Thyroid gland (tissue), 4 donors: ENCODE data around the gene LMO1. TPM values are rescaled to one million over a fixed set of nuclear protein-coding genes. Genes with fewer than 3 reads are reported as not detected.

ENCODE experiments used
- DNase-seq, 2 donors: peaks; one replicate each; pipeline ENCODE4 v3.0.0-alpha.2; 2019
- H3K27ac ChIP-seq, 3 donors: fragments of 200-600 bp; sonication (generic); 1 replicate in 2 of 3; 2 replicates in 1 of 3; pipeline ENCODE4 v1.5.1; 2016 to 2019; ENCODE audit warnings: mild to moderate bottlenecking in 1 of 3, moderate library complexity in 1 of 3
- H3K27me3 ChIP-seq: fragments of 200-600 bp; sonication (generic); one replicate; pipeline ENCODE4 v1.5.1; 2019
- H3K36me3 ChIP-seq, 2 donors: fragments of 200-600 bp; sonication (generic); one replicate each; pipeline ENCODE4 v1.5.1; 2016 to 2019
- H3K4me1 ChIP-seq, 2 donors: fragments of 200-600 bp; sonication (generic); one replicate each; pipeline ENCODE4 v1.5.1; 2017 to 2019
- H3K4me3 ChIP-seq, 3 donors: fragments of 200-600 bp; sonication (generic); replicated peaks in 1 of 3; 1 replicate in 2 of 3; 2 replicates in 1 of 3; pipeline ENCODE4 v1.5.1; 2016; ENCODE audit warnings: mild to moderate bottlenecking in 1 of 3
- H3K9me3 ChIP-seq: fragments of 200-600 bp; sonication (generic); one replicate; pipeline ENCODE4 v1.5.1; 2017
- POLR2A ChIP-seq, 2 donors: fragments of 450-650 bp; IDR thresholded peaks; one replicate each; pipeline ENCODE4 v1.6.1; 2017; ENCODE audit warnings: antibody characterized with exemption in 2 of 2, mild to moderate bottlenecking in 2 of 2, moderate library complexity in 1 of 2
- WGBS, 2 donors: methylation state at CpG; one replicate each; pipeline ENCODE4 v1.1.5; 2017; 5-methylcytosine and 5-hydroxymethylcytosine counted together
- intact Hi-C: fragments of 100-400 bp; cut with DNase I; formaldehyde crosslinking; loops from one replicate; pipeline ENCODE4 v1.15.1; 2023
- total RNA-seq, 4 donors: library from RNA; depleted of rRNA; stranded (reverse); fragments of >200 nt; gene quantifications; one replicate each; pipeline ENCODE4 v1.2.3, GENCODE V29; 2016
- TF ChIP-seq, protein P1 (sequence below), 6 experiments: fragments of 200-600 bp in 3 of 6; fragments of 450-650 bp in 3 of 6; sonication (generic) in 3 of 6; IDR thresholded peaks; one replicate each; pipeline ENCODE4 v1.5.1; 2016 to 2019; ENCODE audit warnings: antibody characterized with exemption in 6 of 6, mild to moderate bottlenecking in 2 of 6, inconsistent platforms in 1 of 6, moderate library complexity in 1 of 6

Gene LMO1
- total RNA-seq, 4 donors from 2014 or later = 0.59 TPM; not detected in 3

DNA sequence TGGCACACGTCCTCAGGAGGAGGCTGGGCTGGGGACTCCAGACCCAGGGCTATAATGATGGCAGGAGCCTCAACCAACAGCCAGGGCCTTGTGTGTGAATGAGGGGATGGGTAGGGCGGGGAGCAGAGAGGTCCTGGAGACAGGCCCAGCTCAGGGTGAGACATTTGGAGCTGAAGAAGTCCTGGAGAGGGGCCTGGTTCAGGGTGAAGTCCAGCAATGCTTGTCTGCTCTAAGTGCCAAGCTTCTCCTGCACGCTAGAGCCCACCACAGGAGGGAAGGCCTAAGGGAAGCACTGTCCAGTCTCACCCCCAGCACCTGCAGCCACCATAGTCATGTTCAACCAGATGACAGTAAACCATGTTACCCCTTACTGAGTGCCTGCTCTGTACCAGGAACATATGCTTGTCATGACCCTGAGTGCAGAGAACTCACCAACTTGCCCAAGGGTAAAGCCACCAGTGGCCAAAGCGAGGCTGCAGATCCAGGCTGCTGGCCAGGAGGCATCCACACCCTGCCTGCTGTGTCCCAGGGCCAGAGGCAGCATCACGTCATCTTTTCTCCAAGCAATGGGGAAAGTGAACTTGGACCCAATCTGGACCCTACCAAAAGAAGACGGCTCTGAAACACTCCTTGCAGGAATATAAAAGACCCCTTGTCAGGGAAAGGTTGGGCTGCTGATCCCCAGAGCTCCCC is 24.0 kb downstream of the LMO1 start:
- H3K4me3 ChIP-seq = no peak overlapping the region
- no peaks in the 10 kb centered on the region for H3K36me3 ChIP-seq
- DNase-seq = no peak
- WGBS, 2 donors = 78 to 83% methylated on average over 6 of the region's 6 CpGs
- H3K4me1 ChIP-seq = no peaks in the 10 kb centered on the region
- intact Hi-C loops = no loop called here
- no peaks in the 10 kb centered on the region for H3K9me3 ChIP-seq
- TF ChIP-seq, protein P1, sequence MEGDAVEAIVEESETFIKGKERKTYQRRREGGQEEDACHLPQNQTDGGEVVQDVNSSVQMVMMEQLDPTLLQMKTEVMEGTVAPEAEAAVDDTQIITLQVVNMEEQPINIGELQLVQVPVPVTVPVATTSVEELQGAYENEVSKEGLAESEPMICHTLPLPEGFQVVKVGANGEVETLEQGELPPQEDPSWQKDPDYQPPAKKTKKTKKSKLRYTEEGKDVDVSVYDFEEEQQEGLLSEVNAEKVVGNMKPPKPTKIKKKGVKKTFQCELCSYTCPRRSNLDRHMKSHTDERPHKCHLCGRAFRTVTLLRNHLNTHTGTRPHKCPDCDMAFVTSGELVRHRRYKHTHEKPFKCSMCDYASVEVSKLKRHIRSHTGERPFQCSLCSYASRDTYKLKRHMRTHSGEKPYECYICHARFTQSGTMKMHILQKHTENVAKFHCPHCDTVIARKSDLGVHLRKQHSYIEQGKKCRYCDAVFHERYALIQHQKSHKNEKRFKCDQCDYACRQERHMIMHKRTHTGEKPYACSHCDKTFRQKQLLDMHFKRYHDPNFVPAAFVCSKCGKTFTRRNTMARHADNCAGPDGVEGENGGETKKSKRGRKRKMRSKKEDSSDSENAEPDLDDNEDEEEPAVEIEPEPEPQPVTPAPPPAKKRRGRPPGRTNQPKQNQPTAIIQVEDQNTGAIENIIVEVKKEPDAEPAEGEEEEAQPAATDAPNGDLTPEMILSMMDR (IDR thresholded peaks at IDR 0.05) = no peak
- TF ChIP-seq POLR2A (IDR thresholded peaks at IDR 0.05) = no peak
- no peak overlapping the region for H3K27ac ChIP-seq
- H3K27me3 ChIP-seq = no peaks in the 10 kb centered on the region

DNA sequence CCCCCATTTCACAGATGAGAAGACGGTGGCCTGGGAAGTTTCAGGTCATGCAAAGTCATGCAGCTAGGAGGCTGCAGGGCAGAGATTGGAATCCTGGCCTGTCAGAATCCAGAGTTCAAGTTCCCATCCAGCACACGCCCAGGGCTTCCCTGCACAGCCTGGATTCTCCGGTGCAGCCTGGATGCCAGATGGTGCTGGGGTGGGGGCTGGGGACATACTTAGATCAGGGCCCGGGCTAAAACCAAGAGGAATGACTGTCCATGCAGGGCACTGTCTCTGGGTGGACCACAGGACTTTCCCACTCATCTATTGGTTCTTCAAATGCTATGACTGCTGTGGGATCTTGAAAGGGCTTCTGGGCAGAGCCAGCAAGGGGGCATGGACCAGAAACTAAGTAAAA is 24.6 kb downstream of the LMO1 start:
- DNase-seq = no peak
- peaks cover 5 to 6% of the 10 kb centered on the region in 2 donors for H3K4me1 ChIP-seq
- TF ChIP-seq, protein P1 (IDR thresholded peaks at IDR 0.05) = no peak
- no peak for TF ChIP-seq POLR2A (IDR thresholded peaks at IDR 0.05)
- WGBS, 2 donors = 92 to 93% methylated on average over 4 of the region's 4 CpGs
- no peaks in the 10 kb centered on the region for H3K27me3 ChIP-seq
- H3K36me3 ChIP-seq = no peaks in the 10 kb centered on the region
- H3K4me3 ChIP-seq = no peak overlapping the region
- no peak overlapping the region for H3K27ac ChIP-seq
- no peaks in the 10 kb centered on the region for H3K9me3 ChIP-seq
- intact Hi-C loops = no loop called here

DNA sequence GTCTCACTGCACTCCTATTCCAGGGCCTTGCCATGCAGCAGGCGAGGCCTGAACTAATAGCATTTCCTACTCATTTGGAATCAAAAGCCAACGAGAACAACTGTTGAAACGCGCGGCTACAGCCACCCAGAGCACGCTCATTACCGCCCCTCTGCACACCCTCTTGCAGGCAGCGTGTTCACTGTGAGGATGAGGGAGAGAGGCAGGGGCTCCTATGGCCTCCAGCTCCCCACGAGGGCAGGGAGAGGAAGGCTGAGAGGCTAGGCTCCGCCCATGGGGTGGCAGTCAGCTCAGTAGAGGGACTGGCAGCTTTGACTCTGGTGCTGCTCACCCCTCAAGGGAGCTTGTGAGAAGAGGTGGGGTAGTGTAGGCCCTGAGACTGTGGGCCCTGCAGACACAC is 26.2 kb downstream of the LMO1 start:
- Histone ChIP-seq H3K27ac (no peak overlapping the region), H3K27me3 (no peaks in the 10 kb centered on the region), H3K36me3 (no peaks in the 10 kb centered on the region), H3K4me3 (no peak overlapping the region), H3K4me1 (peaks cover 18 to 20% of the 10 kb centered on the region in 2 donors), H3K9me3 (no peaks in the 10 kb centered on the region)
- TF ChIP-seq POLR2A (IDR thresholded peaks at IDR 0.05) = no peak
- TF ChIP-seq, protein P1 (IDR thresholded peaks at IDR 0.05) = no peak
- no peak for DNase-seq
- WGBS, 2 donors = 90 to 99% methylated on average over 5 to 10 of the region's 10 CpGs
- intact Hi-C loops = no loop called here

DNA sequence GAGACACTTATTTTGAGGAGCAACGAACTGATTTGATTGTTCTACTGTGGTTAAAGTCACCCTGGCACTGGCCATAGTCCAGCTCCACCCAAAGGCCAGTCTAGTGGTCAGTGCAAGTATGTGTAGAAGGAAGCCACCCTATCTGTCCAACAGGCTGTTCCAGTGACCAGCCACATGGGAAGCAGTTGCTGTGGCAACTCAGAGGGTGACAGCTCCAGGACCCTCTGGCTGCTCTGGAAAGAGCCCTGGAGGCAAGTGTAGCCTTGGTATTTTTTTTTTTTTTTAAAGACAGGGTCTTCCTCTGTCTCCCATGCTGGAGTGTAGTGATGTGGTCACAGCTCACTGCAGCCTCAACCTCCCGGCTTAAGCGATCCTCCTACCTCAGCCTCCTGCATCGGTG is 27.8 kb downstream of the LMO1 start:
- no peaks in the 10 kb centered on the region for H3K36me3 ChIP-seq
- DNase-seq = no peak
- H3K27me3 ChIP-seq = no peaks in the 10 kb centered on the region
- no peak overlapping the region for H3K27ac ChIP-seq
- WGBS, 2 donors = 90 to 92% methylated on average over 4 of the region's 4 CpGs
- TF ChIP-seq, protein P1 (IDR thresholded peaks at IDR 0.05) = no peak
- no peaks in the 10 kb centered on the region for H3K9me3 ChIP-seq
- intact Hi-C loops = no loop called here
- no peak overlapping the region for H3K4me3 ChIP-seq
- peaks cover 31 to 32% of the 10 kb centered on the region in 2 donors for H3K4me1 ChIP-seq

DNA sequence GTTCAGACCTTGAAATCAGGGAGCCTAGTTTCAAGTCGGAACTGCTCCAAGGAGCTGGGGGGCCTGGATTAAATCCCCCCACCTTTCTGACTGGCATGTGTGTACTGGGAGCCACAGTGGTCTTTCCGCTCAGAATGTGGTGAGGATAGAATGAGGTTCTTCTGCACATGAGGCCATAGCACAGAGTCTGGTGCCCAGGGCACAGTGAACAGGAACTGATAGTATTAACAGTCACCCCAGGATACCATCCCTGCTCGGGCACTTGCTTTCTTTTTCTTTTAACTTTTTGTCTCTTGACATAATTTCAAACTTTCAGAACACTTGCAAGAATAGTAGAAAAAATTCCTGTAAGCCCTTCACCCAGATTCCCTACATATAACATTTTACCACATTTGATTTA is 28.8 kb downstream of the LMO1 start:
- no peak for DNase-seq
- H3K9me3 ChIP-seq = no peaks in the 10 kb centered on the region
- intact Hi-C loops = no loop called here
- H3K4me3 ChIP-seq = no peak overlapping the region
- no peaks in the 10 kb centered on the region for H3K36me3 ChIP-seq
- peaks cover 33% of the 10 kb centered on the region in 2 donors for H3K4me1 ChIP-seq
- 81 to 92% methylated on average over 3 of the region's 3 CpGs for WGBS, 2 donors
- peak overlapping the region in 1 of 3 donors; percentile 73 for H3K27ac ChIP-seq
- no peaks in the 10 kb centered on the region for H3K27me3 ChIP-seq
- TF ChIP-seq POLR2A (IDR thresholded peaks at IDR 0.05) = no peak
- TF ChIP-seq, protein P1 (IDR thresholded peaks at IDR 0.05) = no peak
